VCaP (cell line): ENCODE data around the gene TRIM24.

Experiments used
- H3K27ac ChIP-seq: fragments of 450-650 bp; 2 replicates; pipeline ENCODE4 v1.5.1; 2017
- TF ChIP-seq, protein P1 (sequence below): fragments of 450-650 bp; conservative IDR thresholded peaks from 2 replicates; pipeline ENCODE4 v1.5.1; 2017; ENCODE audit warnings: mild to moderate bottlenecking, moderate library complexity

The TRIM24 gene

DNA sequence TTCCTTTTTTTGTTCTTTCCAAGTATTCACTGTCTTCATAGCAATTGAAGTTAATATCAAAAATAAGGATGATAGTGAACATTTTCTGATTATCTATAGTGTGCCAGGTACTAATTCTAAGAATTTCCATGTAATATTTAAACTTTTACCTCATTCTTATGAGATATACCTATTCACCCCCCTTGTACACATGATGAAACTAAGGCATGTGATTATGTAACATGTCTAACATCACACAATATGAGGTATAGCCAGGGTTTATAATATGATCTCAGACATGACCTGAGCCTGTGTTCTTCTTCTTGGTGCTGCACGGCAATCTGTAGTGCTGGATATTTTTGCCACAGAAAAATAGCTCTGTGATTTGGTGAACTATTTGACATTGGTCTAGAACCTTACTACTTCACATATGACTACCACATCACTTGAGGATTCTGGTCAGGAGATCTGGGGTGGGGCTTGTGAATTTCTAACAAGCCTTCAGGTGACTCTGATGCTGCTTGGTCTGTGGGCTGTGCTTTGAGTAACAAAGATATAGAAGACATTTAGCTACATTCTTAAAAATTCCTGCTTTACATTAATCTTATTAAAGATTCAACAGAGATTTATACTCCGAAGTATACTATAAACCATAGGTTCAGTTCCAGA is 79.1 kb downstream of the TRIM24 start:
- TF ChIP-seq, protein P1, sequence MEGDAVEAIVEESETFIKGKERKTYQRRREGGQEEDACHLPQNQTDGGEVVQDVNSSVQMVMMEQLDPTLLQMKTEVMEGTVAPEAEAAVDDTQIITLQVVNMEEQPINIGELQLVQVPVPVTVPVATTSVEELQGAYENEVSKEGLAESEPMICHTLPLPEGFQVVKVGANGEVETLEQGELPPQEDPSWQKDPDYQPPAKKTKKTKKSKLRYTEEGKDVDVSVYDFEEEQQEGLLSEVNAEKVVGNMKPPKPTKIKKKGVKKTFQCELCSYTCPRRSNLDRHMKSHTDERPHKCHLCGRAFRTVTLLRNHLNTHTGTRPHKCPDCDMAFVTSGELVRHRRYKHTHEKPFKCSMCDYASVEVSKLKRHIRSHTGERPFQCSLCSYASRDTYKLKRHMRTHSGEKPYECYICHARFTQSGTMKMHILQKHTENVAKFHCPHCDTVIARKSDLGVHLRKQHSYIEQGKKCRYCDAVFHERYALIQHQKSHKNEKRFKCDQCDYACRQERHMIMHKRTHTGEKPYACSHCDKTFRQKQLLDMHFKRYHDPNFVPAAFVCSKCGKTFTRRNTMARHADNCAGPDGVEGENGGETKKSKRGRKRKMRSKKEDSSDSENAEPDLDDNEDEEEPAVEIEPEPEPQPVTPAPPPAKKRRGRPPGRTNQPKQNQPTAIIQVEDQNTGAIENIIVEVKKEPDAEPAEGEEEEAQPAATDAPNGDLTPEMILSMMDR, result no peak
- H3K27ac ChIP-seq, result no peak overlapping the region

DNA sequence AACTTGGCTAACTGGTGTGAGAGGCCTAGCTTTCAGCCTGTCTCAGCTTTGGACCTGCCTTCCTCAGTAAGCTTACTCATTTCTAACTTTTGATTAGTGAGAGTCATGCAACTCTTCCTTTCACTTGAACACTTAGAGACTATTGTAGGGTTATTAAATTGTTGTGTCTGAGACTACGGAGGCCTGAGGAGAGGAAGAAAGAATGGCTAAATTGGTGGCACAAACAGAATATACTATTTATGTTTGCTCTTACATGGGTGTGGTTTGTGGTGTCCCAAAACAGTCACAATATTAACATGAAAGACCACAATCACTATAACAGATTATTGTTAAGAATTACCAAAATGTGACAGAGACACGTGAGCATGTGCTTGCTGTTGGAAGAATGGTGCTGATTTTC is 82.1 kb downstream of the TRIM24 start:
- H3K27ac ChIP-seq, result no peak overlapping the region
- TF ChIP-seq, protein P1, result no peak

DNA sequence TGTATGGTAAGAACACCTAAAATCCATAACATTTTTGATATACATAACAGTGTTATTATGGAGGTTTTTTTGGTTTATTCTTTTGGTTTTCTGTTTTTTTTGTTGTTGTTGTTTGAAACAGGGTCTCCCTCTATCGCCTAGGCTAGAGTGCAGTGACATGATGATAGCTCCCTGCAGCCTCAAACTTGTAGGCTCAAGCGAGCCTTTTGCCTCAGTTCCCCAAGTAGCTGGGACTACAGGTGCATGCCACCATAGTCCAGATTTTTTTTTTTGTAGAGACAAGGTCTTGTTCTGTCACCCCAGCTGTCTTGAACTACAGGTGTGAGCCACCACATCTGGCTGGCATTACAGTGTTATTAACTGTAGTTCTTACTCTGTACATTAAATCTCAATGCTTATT is 83.7 kb downstream of the TRIM24 start:
- no peak overlapping the region for H3K27ac ChIP-seq

DNA sequence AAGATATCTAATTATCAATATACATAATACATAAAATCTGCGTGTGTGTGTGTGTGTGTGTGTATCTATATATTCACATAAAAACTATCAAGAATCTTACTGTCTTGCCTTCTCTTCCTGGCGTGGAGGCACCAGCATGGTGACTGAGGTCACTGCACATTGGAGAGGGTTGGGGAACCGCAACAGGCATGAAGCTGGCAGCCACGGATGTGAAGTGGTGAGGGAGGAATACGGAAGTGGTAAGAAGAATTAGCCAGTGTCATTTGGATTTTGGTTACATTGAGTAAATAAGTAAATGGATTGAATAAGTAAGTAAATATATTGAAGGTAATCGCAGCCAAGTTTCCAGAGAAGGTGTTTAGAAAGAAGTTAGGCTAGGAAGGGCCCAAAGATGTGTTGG is 85.1 kb downstream of the TRIM24 start:
- TF ChIP-seq, protein P1, result no peak
- no peak overlapping the region for H3K27ac ChIP-seq

More for the DNA sequence above, 83.7 kb downstream of the TRIM24 start:
- TF ChIP-seq, protein P1, result no peak

DNA sequence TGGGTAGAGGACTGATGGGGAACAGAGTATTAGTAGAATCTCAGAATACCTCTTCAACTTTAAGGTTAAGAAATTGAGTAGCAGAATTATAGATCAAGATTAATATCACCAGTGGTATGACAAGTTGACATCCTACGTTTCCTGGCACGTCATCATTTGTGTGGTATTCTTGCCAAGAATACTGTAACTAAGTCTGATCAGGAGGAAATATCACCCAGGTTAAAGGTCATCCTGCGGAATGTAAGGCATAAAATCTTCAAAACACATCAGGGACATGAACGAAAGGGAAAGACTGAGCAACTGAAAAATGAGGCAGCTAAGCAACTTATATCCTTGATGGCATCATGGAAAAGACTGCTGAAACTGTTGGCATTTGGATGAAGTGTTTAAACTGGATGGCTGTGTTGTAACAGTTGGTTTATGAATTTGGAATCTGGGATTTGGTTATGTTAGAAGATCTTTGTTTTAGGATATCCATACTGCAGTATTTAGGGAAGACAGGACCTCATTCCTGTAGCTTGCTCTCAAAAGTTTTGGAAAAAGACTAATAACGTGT is 86.1 kb downstream of the TRIM24 start:
- H3K27ac ChIP-seq, result no peak overlapping the region
- TF ChIP-seq, protein P1, result no peak

DNA sequence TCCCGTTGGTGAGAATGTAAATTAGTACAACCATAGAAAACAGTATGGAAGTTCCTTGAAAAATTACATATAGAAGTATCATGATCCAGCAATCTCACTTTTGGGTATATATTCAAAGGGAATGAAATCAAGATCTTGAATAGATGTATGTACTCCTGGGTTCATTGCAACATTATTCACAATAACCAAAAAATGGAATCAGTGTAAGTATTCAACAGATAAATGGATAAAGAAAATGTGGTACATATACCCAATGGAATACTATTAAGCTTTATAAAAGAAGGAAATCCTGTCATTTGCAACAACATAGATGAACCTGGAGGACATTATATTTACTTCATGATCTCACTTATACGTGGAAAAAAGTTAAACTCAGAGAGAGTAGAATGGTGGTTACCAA is 86.8 kb downstream of the TRIM24 start:
- TF ChIP-seq, protein P1, result no peak
- H3K27ac ChIP-seq, result no peak overlapping the region

DNA sequence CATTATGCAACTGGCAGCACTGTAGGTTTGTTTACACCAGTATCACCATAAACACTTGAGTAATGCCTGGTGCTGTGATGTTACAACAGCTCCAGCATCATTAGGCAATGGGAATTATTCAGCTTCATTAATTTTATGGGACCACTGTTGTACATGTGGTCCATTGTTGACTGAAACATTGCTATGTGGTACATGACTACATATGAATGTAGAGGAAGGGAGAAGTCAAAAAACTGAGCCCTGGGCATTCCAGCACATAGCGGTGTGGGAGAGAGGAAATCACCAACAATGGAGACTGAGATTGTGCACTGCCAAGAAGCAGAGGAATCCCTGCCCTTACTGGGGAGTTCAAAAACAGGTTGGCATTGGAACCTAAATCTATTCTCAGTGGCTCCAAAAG is 89.0 kb downstream of the TRIM24 start:
- no peak overlapping the region for H3K27ac ChIP-seq
- TF ChIP-seq, protein P1, result no peak
